H1 (cell line): ENCODE data around the gene GEN1. TPM values are rescaled to one million over a fixed set of nuclear protein-coding genes. Genes with fewer than 3 reads are reported as not detected.

Source experiments
- ASH2L ChIP-seq: fragments of 200-600, 300-600 bp; sonication (generic); IDR thresholded peaks from one replicate; pipeline ENCODE4 v1.7.1; 2017; ENCODE audit warnings: low read length
- ATF3 ChIP-seq: IDR thresholded peaks from 2 replicates; pipeline ENCODE4 v1.6.1; 2011; ENCODE audit warnings: low read depth, mild to moderate bottlenecking, low read length; ENCODE audit not compliant: insufficient read depth
- BCL11A ChIP-seq, 2 experiments: IDR thresholded peaks; one replicate each; pipeline ENCODE4 v1.6.1; 2011; ENCODE audit warnings: low read depth in 2 of 2, low read length in 2 of 2, mild to moderate bottlenecking in 2 of 2
- BRCA1 ChIP-seq: IDR thresholded peaks from 2 replicates; pipeline ENCODE4 v1.6.1; 2012; ENCODE audit warnings: low read depth, low read length, improper control_type of control experiment
- CEBPB ChIP-seq: IDR thresholded peaks from 2 replicates; pipeline ENCODE4 v1.6.1; 2012; ENCODE audit warnings: low read depth, low read length
- CHD2 ChIP-seq: IDR thresholded peaks from 2 replicates; pipeline ENCODE4 v1.6.1; 2012; ENCODE audit warnings: low read length, improper control_type of control experiment
- E2F6 ChIP-seq: IDR thresholded peaks from 2 replicates; pipeline ENCODE4 v1.6.1; 2012; ENCODE audit warnings: inconsistent platforms
- GABPA ChIP-seq: IDR thresholded peaks from 2 replicates; pipeline ENCODE4 v1.6.1; 2011; ENCODE audit warnings: mild to moderate bottlenecking, low read length, moderate library complexity, borderline replicate concordance; ENCODE audit not compliant: insufficient read depth
- GTF2F1 ChIP-seq: IDR thresholded peaks from 2 replicates; pipeline ENCODE4 v1.6.1; 2012; ENCODE audit warnings: low read depth, low read length, improper control_type of control experiment, borderline replicate concordance
- HDAC2 ChIP-seq, 2 experiments: fragments of 300-600 bp in 1 of 2; sonication (generic) in 1 of 2; IDR thresholded peaks; 2 replicates each; pipeline ENCODE4 v1.6.1; 2011 to 2012; ENCODE audit warnings: low read depth in 2 of 2, low read length in 2 of 2, mild to moderate bottlenecking in 2 of 2, moderate library complexity in 2 of 2, borderline replicate concordance in 1 of 2, inconsistent platforms in 1 of 2
- JUN ChIP-seq: IDR thresholded peaks from 2 replicates; pipeline ENCODE4 v1.6.1; 2011; ENCODE audit warnings: low read depth, mild to moderate bottlenecking, improper control_type of control experiment, low read length
- JUND ChIP-seq: IDR thresholded peaks from 2 replicates; pipeline ENCODE4 v1.6.1; 2011; ENCODE audit warnings: mild to moderate bottlenecking, improper control_type of control experiment, low read length
- KDM4A ChIP-seq: IDR thresholded peaks from one replicate; pipeline ENCODE4 v1.7.1; 2012; ENCODE audit warnings: low read depth, mild to moderate bottlenecking, moderate library complexity, low read length, inconsistent platforms; ENCODE audit not compliant: severe bottlenecking
- KDM5A ChIP-seq: fragments of 200-600 bp; IDR thresholded peaks from 2 replicates; pipeline ENCODE4 v1.7.1; 2012; ENCODE audit warnings: mild to moderate bottlenecking, low read length, inconsistent platforms, mixed read lengths
- RFX5 ChIP-seq: IDR thresholded peaks from 2 replicates; pipeline ENCODE4 v1.6.1; 2011; ENCODE audit warnings: low read depth, low read length, improper control_type of control experiment, borderline replicate concordance
- SAP30 ChIP-seq: fragments of 300-600 bp; sonication (generic); IDR thresholded peaks from 2 replicates; pipeline ENCODE4 v1.7.1; 2012; ENCODE audit warnings: low read length, moderate library complexity, mild to moderate bottlenecking, inconsistent platforms; ENCODE audit not compliant: insufficient read depth, insufficient replicate concordance
- SP1 ChIP-seq: IDR thresholded peaks from 2 replicates; pipeline ENCODE4 v1.6.1; 2011; ENCODE audit warnings: low read depth, low read length
- SP2 ChIP-seq: IDR thresholded peaks from 2 replicates; pipeline ENCODE4 v1.6.1; 2012; ENCODE audit warnings: mild to moderate bottlenecking, low read length, inconsistent platforms
- SP4 ChIP-seq: IDR thresholded peaks from 2 replicates; pipeline ENCODE4 v1.6.1; 2012; ENCODE audit warnings: low read length, inconsistent platforms
- SRF ChIP-seq: IDR thresholded peaks from 2 replicates; pipeline ENCODE4 v1.6.1; 2011; ENCODE audit warnings: mild to moderate bottlenecking, low read depth, low read length, moderate library complexity
- TAF7 ChIP-seq: optimal IDR thresholded peaks from 2 replicates; pipeline ENCODE3; 2011; ENCODE audit warnings: low read depth, mild to moderate bottlenecking, inconsistent platforms, low read length, moderate library complexity, borderline replicate concordance
- TCF12 ChIP-seq: IDR thresholded peaks from 2 replicates; pipeline ENCODE4 v1.6.1; 2011; ENCODE audit warnings: low read depth, mild to moderate bottlenecking, low read length
- YY1 ChIP-seq: IDR thresholded peaks from 2 replicates; pipeline ENCODE4 v1.6.1; 2011; ENCODE audit warnings: low read depth, mild to moderate bottlenecking, low read length
- polyA plus RNA-seq, 7 experiments: library from polyadenylated mRNA; depleted of rRNA in 3 of 7; stranded (reverse) in 5 of 7; unstranded in 2 of 7; fragments of >200 nt in 5 of 7; fragments of 200-250 nt in 2 of 7; gene quantifications; 1 replicate in 5 of 7; 2 replicates in 1 of 7; 4 replicates in 1 of 7; pipeline versions ENCODE4 v1.2.1 to v1.2.3, GENCODE V29; 2011 to 2013; ENCODE audit warnings: missing spikeins in 2 of 7, mixed read lengths in 2 of 7
- total RNA-seq: library from RNA; stranded (reverse); fragmentation: NEBNext Ultra II Directional; extraction: Animal tissue kit (Norgen Biotek cat#: 25700); gene quantifications from 2 replicates; pipeline ENCODE4 v1.2.1, GENCODE V29; 2021

Gene GEN1
- total and polyA plus RNA-seq, 2 of the 8 experiments (the other 6 are each of a cell fraction or from before 2014, with no cell fraction given): 6.9 to 19.2 TPM

- TF ChIP-seq TCF12 (no peak), GTF2F1 (no peak), HDAC2 (IDR thresholded peaks at IDR 0.05; ENCODE audit: borderline replicate concordance in 1 of 2, low read depth in 2 of 2, low read length in 2 of 2) (peak; percentile 86 to 94; a peak in 3 of 4 replicates), JUND (peak; percentile 38), ATF3 (no peak), TAF7 (no peak), SAP30 (no peak), CHD2 (peak; percentile 40; the same call in 1 of the 2 replicates), JUN (no peak), RFX5 (no peak), E2F6 (peak; percentile 79; the same call in 1 of the 2 replicates), SRF (no peak), BCL11A (IDR thresholded peaks at IDR 0.05; ENCODE audit: low read depth in 2 of 2, low read length in 2 of 2) (no peak), ASH2L (peak; percentile 57), YY1 (no peak), KDM5A (no peak), BRCA1 (no peak), SP1 (0 out of 2 replicates have a peak, but pooled peaks have one; percentile 37), SP2 (no peak), GABPA (no peak; the same call in 1 of the 2 replicates), SP4 (no peak), CEBPB (no peak), KDM4A (peak; percentile 67)
These were observed 76.4 kb downstream of the GEN1 start (continued) for GRCh38 chr2:17830053-17831034.
